H1 (cell line): ENCODE measurements around the gene BCKDHB. TPM values are rescaled to one million over a fixed set of nuclear protein-coding genes. Genes with fewer than 3 reads are reported as not detected.

ENCODE experiments used
- CTCF ChIA-PET: fragments of 300-600 bp; sonication (Branson Sonifier 250); formaldehyde crosslinking; loops from one replicate; lab custom pipeline; 2021; ENCODE audit not compliant: partially characterized antibody; lab: Charles Lee
- POLR2A ChIA-PET: fragments of 300-600 bp; sonication (Branson Sonifier 250); formaldehyde crosslinking; loops from one replicate; lab custom pipeline; 2021; ENCODE audit warnings: inconsistent platforms; ENCODE audit not compliant: partially characterized antibody; lab: Charles Lee
- DNase-seq, 2 experiments: peaks; one replicate each; pipeline versions ENCODE4 v3.0.0 to v3.0.0-alpha.2; 2010 to 2022; ENCODE audit warnings: low spot score in 2 of 2, low read depth in 1 of 2, mixed read lengths in 1 of 2
- FAIRE-seq: peaks from 2 replicates; lab custom pipeline; 2011; peaks lifted over from hg19 to GRCh38; lab: Jason Lieb, UNC
- H2AFZ ChIP-seq: 2 replicates; pipeline ENCODE4 v1.8.1; 2012; ENCODE audit warnings: low read length, inconsistent platforms
- H2AK5ac ChIP-seq: 2 replicates; pipeline ENCODE4 v1.6.1; 2013; ENCODE audit warnings: low read depth, low read length
- H2BK120ac ChIP-seq: replicated peaks from 2 replicates; pipeline ENCODE3; 2013; ENCODE audit warnings: low read depth, low read length, inconsistent platforms
- H2BK12ac ChIP-seq: 2 replicates; pipeline ENCODE4 v1.6.1; 2013; ENCODE audit warnings: low read depth, low read length
- H2BK15ac ChIP-seq: 2 replicates; pipeline ENCODE4 v1.6.1; 2013; ENCODE audit warnings: low read length
- H2BK20ac ChIP-seq: 2 replicates; pipeline ENCODE4 v1.6.1; 2013; ENCODE audit warnings: low read length
- H2BK5ac ChIP-seq: 2 replicates; pipeline ENCODE4 v1.6.1; 2013; ENCODE audit warnings: low read depth, low read length
- H3K14ac ChIP-seq: 2 replicates; pipeline ENCODE4 v1.6.1; 2013; ENCODE audit warnings: inconsistent platforms; ENCODE audit not compliant: insufficient read length
- H3K18ac ChIP-seq: 2 replicates; pipeline ENCODE4 v1.6.1; 2013; ENCODE audit warnings: low read length; ENCODE audit errors: extremely low read depth
- H3K23ac ChIP-seq: 2 replicates; pipeline ENCODE4 v1.6.1; 2013; ENCODE audit warnings: inconsistent platforms; ENCODE audit not compliant: insufficient read length
- H3K23me2 ChIP-seq: 2 replicates; pipeline ENCODE4 v1.6.1; 2013; ENCODE audit warnings: low read depth, low read length
- H3K27ac ChIP-seq: 2 replicates; pipeline ENCODE4 v1.6.1; 2011; ENCODE audit warnings: low read depth, low read length, inconsistent platforms
- H3K27me3 ChIP-seq, 4 experiments: replicated peaks in 1 of 4; 1 replicate in 1 of 4; 2 replicates in 3 of 4; pipeline versions ENCODE4 v1.6.1 to v1.8.1; 2011 to 2013; ENCODE audit warnings: low read length in 3 of 4, mild to moderate bottlenecking in 3 of 4, inconsistent platforms in 2 of 4, mixed read lengths in 2 of 4, moderate library complexity in 1 of 4; ENCODE audit not compliant: control insufficient read depth in 3 of 4, insufficient read depth in 3 of 4; ENCODE audit errors: extremely low read depth in 1 of 4
- H3K36me3 ChIP-seq, 4 experiments: 2 replicates each; pipeline versions ENCODE4 v1.6.1 to v1.8.1; 2011 to 2013; ENCODE audit warnings: mild to moderate bottlenecking in 4 of 4, low read length in 3 of 4, moderate library complexity in 2 of 4, control low read depth in 1 of 4, inconsistent platforms in 1 of 4; ENCODE audit not compliant: insufficient read depth in 4 of 4, control insufficient read depth in 2 of 4
- H3K4ac ChIP-seq: replicated peaks from 2 replicates; pipeline ENCODE3; 2013; ENCODE audit warnings: low read length, low read depth, mixed read lengths, inconsistent platforms; ENCODE audit not compliant: insufficient read length
- H3K4me1 ChIP-seq, 4 experiments: replicated peaks in 1 of 4; 1 replicate in 1 of 4; 2 replicates in 3 of 4; pipeline versions ENCODE4 v1.6.1 to v1.8.1; 2011 to 2013; ENCODE audit warnings: low read length in 3 of 4, inconsistent platforms in 2 of 4, mixed read lengths in 1 of 4; ENCODE audit not compliant: insufficient read depth in 4 of 4, control insufficient read depth in 3 of 4
- H3K4me2 ChIP-seq, 2 experiments: 2 replicates each; pipeline versions ENCODE4 v1.6.1 to v1.8.1; 2011 to 2013; ENCODE audit warnings: low read depth in 2 of 2, low read length in 2 of 2, control low read depth in 1 of 2, inconsistent platforms in 1 of 2, mild to moderate bottlenecking in 1 of 2; ENCODE audit not compliant: insufficient read depth in 1 of 2
- H3K4me3 ChIP-seq, 4 experiments: fragments of 200-600, 300-600 bp in 1 of 4; sonication (generic), shearing (Covaris generic), sonication (Bioruptor Twin) in 1 of 4; 2 replicates each; pipeline versions ENCODE4 v1.5.1 to v1.8.1; 2011 to 2016; ENCODE audit warnings: low read length in 4 of 4, low read depth in 3 of 4, control low read depth in 2 of 4, inconsistent platforms in 2 of 4, mild to moderate bottlenecking in 2 of 4, mixed read lengths in 1 of 4, moderate library complexity in 1 of 4; ENCODE audit not compliant: insufficient read depth in 2 of 4; ENCODE audit errors: extremely low read depth in 1 of 4
- H3K56ac ChIP-seq: replicated peaks from 2 replicates; pipeline ENCODE3; 2013; ENCODE audit warnings: low read depth, mild to moderate bottlenecking, mixed read lengths, low read length, inconsistent platforms; ENCODE audit not compliant: insufficient read length
- H3K79me1 ChIP-seq: 2 replicates; pipeline ENCODE4 v1.6.1; 2013; ENCODE audit warnings: low read depth, low read length, control low read depth
- H3K79me2 ChIP-seq, 2 experiments: 2 replicates each; pipeline versions ENCODE4 v1.6.1 to v1.8.1; 2012 to 2013; ENCODE audit warnings: low read length in 2 of 2, mild to moderate bottlenecking in 2 of 2, inconsistent platforms in 1 of 2; ENCODE audit not compliant: insufficient read depth in 2 of 2, control insufficient read depth in 1 of 2
- H3K9ac ChIP-seq, 4 experiments: replicated peaks in 1 of 4; 1 replicate in 1 of 4; 2 replicates in 3 of 4; pipeline versions ENCODE4 v1.6.1 to v1.8.1; 2011 to 2013; ENCODE audit warnings: low read depth in 3 of 4, low read length in 3 of 4, control low read depth in 2 of 4, mild to moderate bottlenecking in 2 of 4, moderate library complexity in 2 of 4, inconsistent platforms in 1 of 4; ENCODE audit errors: extremely low read depth in 1 of 4
- H3K9me3 ChIP-seq, 2 experiments: 2 replicates each; pipeline versions ENCODE4 v1.6.1 to v1.8.1; 2012 to 2013; ENCODE audit warnings: mild to moderate bottlenecking in 2 of 2, moderate library complexity in 2 of 2, control low read depth in 1 of 2, inconsistent platforms in 1 of 2, low read depth in 1 of 2, low read length in 1 of 2, mixed read lengths in 1 of 2; ENCODE audit not compliant: insufficient read depth in 2 of 2
- H4K20me1 ChIP-seq, 2 experiments: replicated peaks in 1 of 2; 2 replicates each; pipeline versions ENCODE3 to v1.8.1; 2011 to 2013; ENCODE audit warnings: inconsistent platforms in 2 of 2, low read length in 2 of 2, mild to moderate bottlenecking in 1 of 2; ENCODE audit not compliant: insufficient read depth in 2 of 2, control insufficient read depth in 1 of 2
- H4K5ac ChIP-seq: 2 replicates; pipeline ENCODE4 v1.6.1; 2013; ENCODE audit warnings: low read length, low read depth, mixed read lengths, inconsistent platforms; ENCODE audit not compliant: insufficient read length
- H4K8ac ChIP-seq: 2 replicates; pipeline ENCODE4 v1.8.0; 2013; ENCODE audit warnings: mild to moderate bottlenecking, moderate library complexity, low read length, inconsistent platforms; ENCODE audit not compliant: insufficient read depth; ENCODE audit errors: extremely low read depth
- H4K91ac ChIP-seq: replicated peaks from 2 replicates; pipeline ENCODE3; 2013; ENCODE audit warnings: low read length, mixed read lengths, inconsistent platforms; ENCODE audit not compliant: insufficient read length
- RXRA ChIP-seq: IDR thresholded peaks from 2 replicates; pipeline ENCODE4 v1.6.1; 2011; ENCODE audit warnings: low read depth, mild to moderate bottlenecking, low read length, moderate library complexity; ENCODE audit not compliant: insufficient read depth
- SP2 ChIP-seq: IDR thresholded peaks from 2 replicates; pipeline ENCODE4 v1.6.1; 2012; ENCODE audit warnings: mild to moderate bottlenecking, low read length, inconsistent platforms
- WGBS, 2 experiments: shearing (Covaris generic) in 1 of 2; methylation state at CpG; one replicate each; pipeline versions ENCODE4 v1.1.6 to v1.1.7; 2013 to 2015; ENCODE audit warnings: low lambda C conversion rate in 2 of 2, mixed read lengths in 2 of 2, inconsistent platforms in 1 of 2, low coverage in 1 of 2, missing lambda C conversion rate in 1 of 2; ENCODE audit not compliant: insufficient replicate concordance in 2 of 2, insufficient coverage in 1 of 2, insufficient read length in 1 of 2; ENCODE audit errors: extremely low coverage in 1 of 2, missing lambda C conversion rate in 1 of 2; 5-methylcytosine and 5-hydroxymethylcytosine counted together
- polyA plus RNA-seq, 7 experiments: library from polyadenylated mRNA; depleted of rRNA in 3 of 7; stranded (reverse) in 5 of 7; unstranded in 2 of 7; fragments of >200 nt in 5 of 7; fragments of 200-250 nt in 2 of 7; gene quantifications; 1 replicate in 5 of 7; 2 replicates in 1 of 7; 4 replicates in 1 of 7; pipeline versions ENCODE4 v1.2.1 to v1.2.3, GENCODE V29; 2011 to 2013; ENCODE audit warnings: missing spikeins in 2 of 7, mixed read lengths in 2 of 7
- total RNA-seq: library from RNA; stranded (reverse); fragmentation: NEBNext Ultra II Directional; extraction: Animal tissue kit (Norgen Biotek cat#: 25700); gene quantifications from 2 replicates; pipeline ENCODE4 v1.2.1, GENCODE V29; 2021

BCKDHB gene
- total and polyA plus RNA-seq, 2 of the 8 experiments (the other 6 are each of a cell fraction or from before 2014, with no cell fraction given): 22.1 to 30.8 TPM

DNA sequence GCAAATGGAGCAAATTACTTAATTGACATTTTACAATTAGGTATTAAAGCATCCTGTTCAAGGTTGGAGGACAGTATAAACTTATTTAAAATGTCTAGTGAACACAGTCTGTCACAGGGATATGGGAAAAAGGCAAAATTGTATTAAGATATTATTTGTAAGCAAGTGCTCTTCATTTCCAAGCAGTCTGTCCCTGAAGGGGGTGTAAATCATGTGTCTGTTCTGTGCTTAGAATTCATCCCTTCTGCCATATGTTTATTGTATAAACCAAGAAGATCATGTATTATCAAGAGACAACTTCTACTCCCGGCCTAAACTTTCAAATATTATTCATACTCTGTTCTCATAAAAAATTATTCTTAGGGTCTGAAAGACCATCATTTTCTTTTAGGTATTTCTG lies 144.8 kb downstream of the BCKDHB start:
- no peak overlapping the region for H2BK12ac ChIP-seq
- no peak overlapping the region for H3K56ac ChIP-seq
- H4K91ac ChIP-seq: no peak overlapping the region
- DNase-seq (no peak), FAIRE-seq (no peak)
- H2AFZ ChIP-seq: no peak overlapping the region
- H3K79me2 ChIP-seq: no peaks in the 10 kb centered on the region
- H3K4ac ChIP-seq: no peak overlapping the region
- no peaks in the 10 kb centered on the region for H3K79me1 ChIP-seq
- no peak overlapping the region for H3K14ac ChIP-seq
- H2AK5ac ChIP-seq: no peak overlapping the region
- no peak overlapping the region for H3K27ac ChIP-seq
- H2BK120ac ChIP-seq: no peak overlapping the region
- H4K8ac ChIP-seq: no peak overlapping the region
- H3K4me1 ChIP-seq: no peaks in the 10 kb centered on the region
- H2BK15ac ChIP-seq: no peak overlapping the region
- H3K18ac ChIP-seq: no peak overlapping the region
- H3K23me2 ChIP-seq: no peaks in the 10 kb centered on the region; the same call in 1 of the 2 replicates
- 92% methylated on average over 1 of the region's 1 CpG; no CpG with 5 or more reads in 1 of the 2 experiments for WGBS, 2 experiments
- H4K20me1 ChIP-seq: no peaks in the 10 kb centered on the region
- no peaks in the 10 kb centered on the region for H3K9me3 ChIP-seq
- no peak overlapping the region for H2BK5ac ChIP-seq
- H2BK20ac ChIP-seq: no peak overlapping the region
- no peak overlapping the region for H3K4me2 ChIP-seq
- no peaks in the 10 kb centered on the region for H3K27me3 ChIP-seq
- H3K23ac ChIP-seq: no peak overlapping the region
- H3K4me3 ChIP-seq: no peak overlapping the region
- no peak overlapping the region for H4K5ac ChIP-seq
- CTCF ChIA-PET: no interaction called here
- POLR2A ChIA-PET: interaction anchor here (0.6 kb wide), 1 partner anchor 89 kb away, joined by 3 read pairs; no protein-coding TSS in a partner anchor
- no peak overlapping the region for H3K9ac ChIP-seq
- no peaks in the 10 kb centered on the region for H3K36me3 ChIP-seq
- TF ChIP-seq RXRA: no peak
- no peak for TF ChIP-seq SP2
